RWPE1 (cell line): ENCODE results near the gene GATAD1.

Source experiments
- CTCF ChIA-PET: fragments of 350-600 bp; sonication (Branson Sonifier 250); formaldehyde crosslinking; extraction: SDS; loops from one replicate; lab custom pipeline; 2021; lab: Yijun Ruan, JAX
- POLR2A ChIA-PET: fragments of 400-600 bp; formaldehyde crosslinking; extraction: SDS; loops from one replicate; lab custom pipeline; 2020; ENCODE audit warnings: antibody characterized with exemption; ENCODE audit not compliant: low non-redundant PET; lab: Yijun Ruan, JAX
- DNase-seq: peaks from one replicate; pipeline ENCODE4 v3.0.0; 2012; ENCODE audit warnings: low spot score
- H3K27ac ChIP-seq: fragments of 450-650 bp; 2 replicates; pipeline ENCODE4 v1.5.1; 2017
- CTCF ChIP-seq: fragments of 450-650 bp; conservative IDR thresholded peaks from 2 replicates; pipeline ENCODE4 v1.5.1; 2017; ENCODE audit warnings: low read depth, mild to moderate bottlenecking

The GATAD1 gene

GRCh38 chr7:92447345-92448204, at the start of gene GATAD1:
Gene GATAD1, plus strand, starts transcription at chr7:92447482. Its CDS starts 248 bp downstream, at chr7:92447730.
- ChIA-PET POLR2A (interaction anchor here (0.6 to 0.7 kb wide), 2 partner anchors 63 to 567 kb away, joined by 3 read pairs; no protein-coding TSS in a partner anchor), CTCF (interaction anchor here (0.6 to 2.4 kb wide), 13 partner anchors 9 to 826 kb away, joined by 3 to 11 read pairs (median 3); no protein-coding TSS in a partner anchor)
- peak; percentile 96 for TF ChIP-seq CTCF
- peak; percentile 93 for DNase-seq
- peak within 1 kb of the TSS; percentile 87 for H3K27ac ChIP-seq

- DNase-seq = no peak
- no peak for TF ChIP-seq CTCF
- no peak overlapping the region for H3K27ac ChIP-seq
- CTCF ChIA-PET = no interaction called here
- POLR2A ChIA-PET = no interaction called here
These were observed 49.7 kb upstream of the GATAD1 start for GRCh38 chr7:92397542-92397941.

- H3K27ac ChIP-seq = no peak overlapping the region
- CTCF ChIA-PET = no interaction called here
- POLR2A ChIA-PET = no interaction called here
- no peak for DNase-seq
- no peak for TF ChIP-seq CTCF
These were observed 47.3 kb upstream of the GATAD1 start for GRCh38 chr7:92400013-92400412.

- POLR2A ChIA-PET = no interaction called here
- no peak for TF ChIP-seq CTCF
- CTCF ChIA-PET = interaction anchor here (0.6 kb wide), 1 partner anchor 286 kb away, joined by 3 read pairs; no protein-coding TSS in a partner anchor
- no peak for DNase-seq
- no peak overlapping the region for H3K27ac ChIP-seq
These were observed 44.1 kb upstream of the GATAD1 start for GRCh38 chr7:92402920-92403759.

GRCh38 chr7:92403760-92404074, 43.6 kb upstream of the GATAD1 start:
- DNase-seq = no peak
- ChIA-PET POLR2A (no interaction called here), CTCF (interaction anchor here (0.6 kb wide), 1 partner anchor 287 kb away, joined by 3 read pairs; no protein-coding TSS in a partner anchor)
- H3K27ac ChIP-seq = no peak overlapping the region
- no peak for TF ChIP-seq CTCF

- DNase-seq = no peak
- POLR2A ChIA-PET = no interaction called here
- H3K27ac ChIP-seq = no peak overlapping the region
- CTCF ChIA-PET = no interaction called here
- no peak for TF ChIP-seq CTCF
These were observed 43.1 kb upstream of the GATAD1 start for GRCh38 chr7:92404170-92404614.
